ENCODE data around the gene SOD3.

- TF ChIP-seq DPF2 (IDR thresholded peaks at IDR 0.05) (no peak), ZNF324 (CRISPR knock-in tag; IDR thresholded peaks at IDR 0.05) (no peak), GTF2F1 (IDR thresholded peaks at IDR 0.05; ENCODE audit: low read depth, low read length) (no peak), STAT6 (CRISPR knock-in tag; IDR thresholded peaks at IDR 0.05) (no peak), ELF4 (CRISPR knock-in tag; IDR thresholded peaks at IDR 0.05) (no peak), ZBTB11 (CRISPR knock-in tag; IDR thresholded peaks at IDR 0.05) (no peak), NBN (IDR thresholded peaks at IDR 0.05; ENCODE audit: low read depth) (no peak)
Measured at GRCh38 chr4:24764345-24764744, 31.0 kb upstream of the SOD3 start.

All from K562 (cell line).